Liver (tissue), 9 donors: Measurements from ENCODE around the gene CD2. TPM values are rescaled to one million over a fixed set of nuclear protein-coding genes. Genes with fewer than 3 reads are reported as not detected.

ENCODE experiments used
- DNase-seq: peaks from one replicate; pipeline ENCODE4 v3.0.0-alpha.2; 2017; ENCODE audit warnings: low spot score
- H3K27ac ChIP-seq, 2 donors: one replicate each; pipeline ENCODE4 v1.7.0; 2013; ENCODE audit warnings: inconsistent platforms in 2 of 2, low read length in 2 of 2, control low read depth in 1 of 2, low read depth in 1 of 2, mild to moderate bottlenecking in 1 of 2
- H3K27me3 ChIP-seq, 4 donors: one replicate each; pipeline versions ENCODE4 v1.6.1 to v1.7.0; 2013; ENCODE audit warnings: low read length in 3 of 4, inconsistent platforms in 1 of 4, mild to moderate bottlenecking in 1 of 4, moderate library complexity in 1 of 4; ENCODE audit not compliant: control insufficient read depth in 4 of 4, insufficient read depth in 4 of 4
- H3K36me3 ChIP-seq, 4 donors: one replicate each; pipeline versions ENCODE4 v1.6.1 to v1.7.0; 2013; ENCODE audit warnings: low read length in 3 of 4, mild to moderate bottlenecking in 3 of 4, low read depth in 1 of 4, moderate library complexity in 1 of 4; ENCODE audit not compliant: control insufficient read depth in 4 of 4, insufficient read depth in 3 of 4
- H3K4me1 ChIP-seq, 4 donors: one replicate each; pipeline versions ENCODE4 v1.6.1 to v1.7.0; 2013; ENCODE audit warnings: low read length in 3 of 4, mild to moderate bottlenecking in 3 of 4, moderate library complexity in 1 of 4; ENCODE audit not compliant: control insufficient read depth in 4 of 4, insufficient read depth in 4 of 4
- H3K4me3 ChIP-seq, 3 donors: one replicate each; pipeline versions ENCODE4 v1.6.1 to v1.7.0; 2013; ENCODE audit warnings: low read length in 3 of 3, control low read depth in 1 of 3, low read depth in 1 of 3, mild to moderate bottlenecking in 1 of 3
- H3K9ac ChIP-seq, 2 donors: one replicate each; pipeline ENCODE4 v1.7.0; 2013; ENCODE audit warnings: low read length in 2 of 2, mild to moderate bottlenecking in 2 of 2, moderate library complexity in 2 of 2, control low read depth in 1 of 2, low read depth in 1 of 2
- H3K9me3 ChIP-seq, 4 donors: one replicate each; pipeline versions ENCODE4 v1.6.1 to v1.7.0; 2013; ENCODE audit warnings: low read length in 3 of 4; ENCODE audit not compliant: control insufficient read depth in 4 of 4
- ATF3 ChIP-seq: IDR thresholded peaks from 2 replicates; pipeline ENCODE4 v1.6.1; 2016; ENCODE audit warnings: antibody characterized with exemption
- CTCF ChIP-seq: fragments of 150-350 bp; IDR thresholded peaks from 2 replicates; pipeline ENCODE4 v1.5.1; 2017; ENCODE audit warnings: improper control_type of control experiment, low read depth, low read length; ENCODE audit not compliant: missing input control
- EGR1 ChIP-seq, 2 donors: IDR thresholded peaks; 2 replicates each; pipeline ENCODE4 v1.6.1; 2016 to 2018; ENCODE audit warnings: antibody characterized with exemption in 2 of 2, low read depth in 2 of 2
- FOXA1 ChIP-seq: IDR thresholded peaks from 2 replicates; pipeline ENCODE4 v1.6.1; 2016; ENCODE audit warnings: antibody characterized with exemption
- FOXA2 ChIP-seq: IDR thresholded peaks from 2 replicates; pipeline ENCODE4 v1.6.1; 2016; ENCODE audit warnings: antibody characterized with exemption
- GABPA ChIP-seq, 2 donors: IDR thresholded peaks in 1 of 2; conservative IDR thresholded peaks in 1 of 2; 2 replicates each; pipeline ENCODE4 v1.6.1; 2016; ENCODE audit warnings: antibody characterized with exemption in 2 of 2, mild to moderate bottlenecking in 1 of 2, moderate library complexity in 1 of 2
- HNF4A ChIP-seq, 2 donors: conservative IDR thresholded peaks; 2 replicates each; pipeline ENCODE4 v1.6.1; 2016; ENCODE audit warnings: antibody characterized with exemption in 2 of 2, mild to moderate bottlenecking in 2 of 2
- HNF4G ChIP-seq: IDR thresholded peaks from 2 replicates; pipeline ENCODE4 v1.6.1; 2016; ENCODE audit warnings: antibody characterized with exemption
- JUND ChIP-seq, 2 donors: IDR thresholded peaks; 2 replicates each; pipeline ENCODE4 v1.6.1; 2016; ENCODE audit warnings: antibody characterized with exemption in 2 of 2
- MAX ChIP-seq: IDR thresholded peaks from 2 replicates; pipeline ENCODE4 v1.6.1; 2016; ENCODE audit warnings: antibody characterized with exemption
- NR2F2 ChIP-seq: IDR thresholded peaks from 2 replicates; pipeline ENCODE4 v1.6.1; 2016; ENCODE audit warnings: antibody characterized with exemption
- RAD21 ChIP-seq, 2 donors: IDR thresholded peaks; 2 replicates each; pipeline ENCODE4 v1.6.1; 2016; ENCODE audit warnings: antibody characterized with exemption in 2 of 2, mild to moderate bottlenecking in 2 of 2
- RXRA ChIP-seq, 2 donors: IDR thresholded peaks; 2 replicates each; pipeline ENCODE4 v1.6.1; 2017 to 2018; ENCODE audit warnings: antibody characterized with exemption in 2 of 2, mild to moderate bottlenecking in 1 of 2
- SP1 ChIP-seq: IDR thresholded peaks from 2 replicates; pipeline ENCODE4 v1.6.1; 2018; ENCODE audit warnings: antibody characterized with exemption, mild to moderate bottlenecking
- TAF1 ChIP-seq: conservative IDR thresholded peaks from 2 replicates; pipeline ENCODE4 v1.6.1; 2016; ENCODE audit warnings: antibody characterized with exemption, mild to moderate bottlenecking
- YY1 ChIP-seq: IDR thresholded peaks from 2 replicates; pipeline ENCODE4 v1.6.1; 2016; ENCODE audit warnings: antibody characterized with exemption, mild to moderate bottlenecking
- WGBS: extraction: QIAGEN DNeasy Blood & Tissue Kit; methylation state at CpG from one replicate; pipeline ENCODE4 v1.1.7; 2013; 5-methylcytosine and 5-hydroxymethylcytosine counted together
- polyA plus RNA-seq, 2 donors: library from polyadenylated mRNA; stranded (reverse) in 1 of 2; unstranded in 1 of 2; fragments of 200-250 nt in 1 of 2; fragments of >200 nt in 1 of 2; fragmentation: Nextera tagmentation in 1 of 2; extraction: Ambion mirVana in 1 of 2; gene quantifications; one replicate each; pipeline versions ENCODE4 v1.2.1 to v1.2.3, GENCODE V29; 2013 to 2015
- total RNA-seq, 2 donors: library from RNA; depleted of rRNA; stranded (reverse); fragments of >200 nt; gene quantifications; one replicate each; pipeline ENCODE4 v1.2.3, GENCODE V29; 2014
- TF ChIP-seq, protein P1 (sequence below): IDR thresholded peaks from 2 replicates; pipeline ENCODE4 v1.6.1; 2016; ENCODE audit warnings: antibody characterized with exemption, mild to moderate bottlenecking
- TF ChIP-seq, protein P2 (sequence below): IDR thresholded peaks from 2 replicates; pipeline ENCODE4 v1.6.1; 2016; ENCODE audit warnings: antibody characterized with exemption
- donor health status: healthy.
- donor health status: healthy.
- donor health status: healthy.
- donor health status: healthy.
- donor health status: healthy.

CD2 gene
- total and polyA plus RNA-seq, 4 donors = 0.28 to 1.5 (median 0.89) TPM

- no peak for DNase-seq
- WGBS = 94% methylated on average over 6 of the region's 6 CpGs
These were observed 13.9 kb upstream of the CD2 start for GRCh38 chr1:116740296-116740695.

More at GRCh38 chr1:116740296-116740695, 13.9 kb upstream of the CD2 start:
- no peaks in the 10 kb centered on the region for H3K27me3 ChIP-seq
- no peak overlapping the region for H3K4me3 ChIP-seq
- TF ChIP-seq RAD21 (IDR thresholded peaks at IDR 0.05) (no peak), RXRA (IDR thresholded peaks at IDR 0.05) (no peak), NR2F2 (no peak), CTCF (no peak), ATF3 (no peak), EGR1 (IDR thresholded peaks at IDR 0.05; ENCODE audit: low read depth in 2 of 2) (no peak), FOXA1 (no peak), HNF4G (no peak), HNF4A (conservative IDR thresholded peaks at IDR 0.05) (no peak), FOXA2 (no peak), JUND (IDR thresholded peaks at IDR 0.05) (no peak), TAF1 (no peak), GABPA (IDR thresholded peaks at IDR 0.05 in 1 of 2, conservative IDR thresholded peaks at IDR 0.05 in 1 of 2) (no peak), MAX (no peak), YY1 (no peak), SP1 (no peak)
- TF ChIP-seq, protein P1, sequence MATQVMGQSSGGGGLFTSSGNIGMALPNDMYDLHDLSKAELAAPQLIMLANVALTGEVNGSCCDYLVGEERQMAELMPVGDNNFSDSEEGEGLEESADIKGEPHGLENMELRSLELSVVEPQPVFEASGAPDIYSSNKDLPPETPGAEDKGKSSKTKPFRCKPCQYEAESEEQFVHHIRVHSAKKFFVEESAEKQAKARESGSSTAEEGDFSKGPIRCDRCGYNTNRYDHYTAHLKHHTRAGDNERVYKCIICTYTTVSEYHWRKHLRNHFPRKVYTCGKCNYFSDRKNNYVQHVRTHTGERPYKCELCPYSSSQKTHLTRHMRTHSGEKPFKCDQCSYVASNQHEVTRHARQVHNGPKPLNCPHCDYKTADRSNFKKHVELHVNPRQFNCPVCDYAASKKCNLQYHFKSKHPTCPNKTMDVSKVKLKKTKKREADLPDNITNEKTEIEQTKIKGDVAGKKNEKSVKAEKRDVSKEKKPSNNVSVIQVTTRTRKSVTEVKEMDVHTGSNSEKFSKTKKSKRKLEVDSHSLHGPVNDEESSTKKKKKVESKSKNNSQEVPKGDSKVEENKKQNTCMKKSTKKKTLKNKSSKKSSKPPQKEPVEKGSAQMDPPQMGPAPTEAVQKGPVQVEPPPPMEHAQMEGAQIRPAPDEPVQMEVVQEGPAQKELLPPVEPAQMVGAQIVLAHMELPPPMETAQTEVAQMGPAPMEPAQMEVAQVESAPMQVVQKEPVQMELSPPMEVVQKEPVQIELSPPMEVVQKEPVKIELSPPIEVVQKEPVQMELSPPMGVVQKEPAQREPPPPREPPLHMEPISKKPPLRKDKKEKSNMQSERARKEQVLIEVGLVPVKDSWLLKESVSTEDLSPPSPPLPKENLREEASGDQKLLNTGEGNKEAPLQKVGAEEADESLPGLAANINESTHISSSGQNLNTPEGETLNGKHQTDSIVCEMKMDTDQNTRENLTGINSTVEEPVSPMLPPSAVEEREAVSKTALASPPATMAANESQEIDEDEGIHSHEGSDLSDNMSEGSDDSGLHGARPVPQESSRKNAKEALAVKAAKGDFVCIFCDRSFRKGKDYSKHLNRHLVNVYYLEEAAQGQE = no peak
- TF ChIP-seq, protein P2, sequence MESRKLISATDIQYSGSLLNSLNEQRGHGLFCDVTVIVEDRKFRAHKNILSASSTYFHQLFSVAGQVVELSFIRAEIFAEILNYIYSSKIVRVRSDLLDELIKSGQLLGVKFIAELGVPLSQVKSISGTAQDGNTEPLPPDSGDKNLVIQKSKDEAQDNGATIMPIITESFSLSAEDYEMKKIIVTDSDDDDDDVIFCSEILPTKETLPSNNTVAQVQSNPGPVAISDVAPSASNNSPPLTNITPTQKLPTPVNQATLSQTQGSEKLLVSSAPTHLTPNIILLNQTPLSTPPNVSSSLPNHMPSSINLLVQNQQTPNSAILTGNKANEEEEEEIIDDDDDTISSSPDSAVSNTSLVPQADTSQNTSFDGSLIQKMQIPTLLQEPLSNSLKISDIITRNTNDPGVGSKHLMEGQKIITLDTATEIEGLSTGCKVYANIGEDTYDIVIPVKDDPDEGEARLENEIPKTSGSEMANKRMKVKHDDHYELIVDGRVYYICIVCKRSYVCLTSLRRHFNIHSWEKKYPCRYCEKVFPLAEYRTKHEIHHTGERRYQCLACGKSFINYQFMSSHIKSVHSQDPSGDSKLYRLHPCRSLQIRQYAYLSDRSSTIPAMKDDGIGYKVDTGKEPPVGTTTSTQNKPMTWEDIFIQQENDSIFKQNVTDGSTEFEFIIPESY = no peak
- no peaks in the 10 kb centered on the region for H3K4me1 ChIP-seq
- no peak overlapping the region for H3K27ac ChIP-seq
- no peaks in the 10 kb centered on the region for H3K36me3 ChIP-seq
- no peak overlapping the region for H3K9ac ChIP-seq
- H3K9me3 ChIP-seq = peaks cover 12 to 21% (median 14%) of the 10 kb centered on the region in 4 donors
